Progenitor cell of endocrine pancreas (in vitro differentiated cells): ENCODE measurements around the gene OBSCN. TPM values are rescaled to one million over a fixed set of nuclear protein-coding genes. Genes with fewer than 3 reads are reported as not detected.

Source experiments
- DNase-seq: peaks from one replicate; pipeline ENCODE4 v3.0.0; 2021; ENCODE audit warnings: low spot score; ENCODE audit not compliant: unreplicated experiment
- H3K27ac Mint-ChIP-seq: 2 replicates; pipeline ENCODE4 v1.8.0; 2021; ENCODE audit warnings: mild to moderate bottlenecking, moderate library complexity, mixed read lengths
- H3K27me3 Mint-ChIP-seq: 2 replicates; pipeline ENCODE4 v1.8.0; 2021; ENCODE audit warnings: mixed read lengths
- H3K36me3 Mint-ChIP-seq: 2 replicates; pipeline ENCODE4 v1.8.0; 2022; ENCODE audit warnings: mixed read lengths; ENCODE audit not compliant: insufficient read depth
- H3K4me1 Mint-ChIP-seq: 2 replicates; pipeline ENCODE4 v1.8.0; 2021; ENCODE audit warnings: low read depth, mixed read lengths
- H3K4me3 Mint-ChIP-seq: 2 replicates; pipeline ENCODE4 v1.8.0; 2021; ENCODE audit warnings: low read depth, mild to moderate bottlenecking, moderate library complexity, mixed read lengths
- H3K9me3 Mint-ChIP-seq: 2 replicates; pipeline ENCODE4 v1.8.0; 2021; ENCODE audit warnings: low read depth, mixed read lengths
- total RNA-seq: library from RNA; stranded (reverse); gene quantifications from 2 replicates; pipeline ENCODE4 v1.2.1, GENCODE V29; 2021
- TF ChIP-seq, protein P1 (sequence below): fragments of 200-600 bp; sonication (generic); IDR thresholded peaks from one replicate; pipeline ENCODE4 v1.5.0; 2021; ENCODE audit warnings: antibody characterized with exemption, mild to moderate bottlenecking; ENCODE audit not compliant: unreplicated experiment

OBSCN gene
- total RNA-seq, 1 donor from 2014 or later = 57.5 TPM

DNA sequence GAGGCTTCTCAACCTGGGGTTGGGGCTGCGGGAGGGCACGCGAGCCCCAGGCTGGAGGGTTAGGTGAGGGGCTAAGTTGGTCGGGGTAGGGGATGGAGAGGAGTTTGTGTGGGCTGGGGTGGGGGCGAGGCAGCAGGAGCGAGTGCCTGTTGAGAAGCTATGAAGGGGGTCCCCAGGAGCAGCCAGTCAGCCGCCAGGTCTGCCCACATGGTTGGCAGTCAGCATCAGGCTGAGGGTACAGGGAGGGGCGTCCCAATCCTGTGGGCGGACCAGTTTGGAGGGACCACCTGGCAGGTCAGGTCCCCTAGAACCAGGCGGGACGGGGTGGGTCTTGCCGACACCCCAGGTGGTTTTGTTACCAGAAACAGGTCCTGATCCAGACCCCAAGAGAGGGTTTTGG lies 209.2 kb downstream of the OBSCN start:
- H3K4me3 Mint-ChIP-seq = peak overlapping the region; percentile 72
- no peak overlapping the region for H3K27ac Mint-ChIP-seq
- peaks cover 4% of the 10 kb centered on the region for H3K36me3 Mint-ChIP-seq
- peaks cover 41% of the 10 kb centered on the region for H3K4me1 Mint-ChIP-seq
- peaks cover 3% of the 10 kb centered on the region for H3K9me3 Mint-ChIP-seq
- DNase-seq = no peak
- TF ChIP-seq, protein P1, sequence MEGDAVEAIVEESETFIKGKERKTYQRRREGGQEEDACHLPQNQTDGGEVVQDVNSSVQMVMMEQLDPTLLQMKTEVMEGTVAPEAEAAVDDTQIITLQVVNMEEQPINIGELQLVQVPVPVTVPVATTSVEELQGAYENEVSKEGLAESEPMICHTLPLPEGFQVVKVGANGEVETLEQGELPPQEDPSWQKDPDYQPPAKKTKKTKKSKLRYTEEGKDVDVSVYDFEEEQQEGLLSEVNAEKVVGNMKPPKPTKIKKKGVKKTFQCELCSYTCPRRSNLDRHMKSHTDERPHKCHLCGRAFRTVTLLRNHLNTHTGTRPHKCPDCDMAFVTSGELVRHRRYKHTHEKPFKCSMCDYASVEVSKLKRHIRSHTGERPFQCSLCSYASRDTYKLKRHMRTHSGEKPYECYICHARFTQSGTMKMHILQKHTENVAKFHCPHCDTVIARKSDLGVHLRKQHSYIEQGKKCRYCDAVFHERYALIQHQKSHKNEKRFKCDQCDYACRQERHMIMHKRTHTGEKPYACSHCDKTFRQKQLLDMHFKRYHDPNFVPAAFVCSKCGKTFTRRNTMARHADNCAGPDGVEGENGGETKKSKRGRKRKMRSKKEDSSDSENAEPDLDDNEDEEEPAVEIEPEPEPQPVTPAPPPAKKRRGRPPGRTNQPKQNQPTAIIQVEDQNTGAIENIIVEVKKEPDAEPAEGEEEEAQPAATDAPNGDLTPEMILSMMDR = no peak
- H3K27me3 Mint-ChIP-seq = peaks cover 24% of the 10 kb centered on the region

DNA sequence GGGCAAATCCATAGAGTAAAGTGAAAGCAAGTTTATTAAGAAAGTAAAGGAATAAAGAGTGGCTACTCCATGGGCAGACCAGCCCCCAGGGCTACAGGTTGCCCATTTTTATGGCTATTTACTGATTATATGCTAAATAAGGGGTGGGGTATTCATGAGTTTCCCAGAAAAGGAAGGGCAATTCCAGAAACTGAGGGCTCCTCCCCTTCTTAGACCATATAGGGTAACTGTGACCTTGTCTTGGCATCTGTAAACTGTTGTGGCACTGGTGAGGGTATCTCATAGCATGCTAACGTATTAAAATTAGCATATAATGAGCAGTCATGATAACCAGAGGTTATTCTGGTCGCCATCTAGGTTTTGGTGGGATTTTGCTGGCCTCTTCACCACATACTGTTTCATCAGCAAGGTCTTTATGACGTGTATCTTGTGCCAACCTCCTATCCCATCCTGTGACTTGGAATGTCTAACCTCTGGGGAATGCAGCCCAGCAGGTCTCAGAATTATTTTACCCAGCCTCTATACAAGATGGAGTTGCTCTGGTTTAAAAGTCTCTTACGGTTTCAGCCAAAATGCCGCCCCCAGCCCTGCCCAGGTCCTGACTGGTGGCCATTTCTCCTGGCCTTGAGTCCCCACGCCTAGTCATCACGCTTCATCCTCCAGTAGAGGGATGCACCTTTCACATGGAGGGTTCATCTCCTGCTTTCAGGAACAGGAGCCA lies 209.8 kb downstream of the OBSCN start:
- peaks cover 3% of the 10 kb centered on the region for H3K9me3 Mint-ChIP-seq
- peaks cover 41% of the 10 kb centered on the region for H3K4me1 Mint-ChIP-seq
- TF ChIP-seq, protein P1 = no peak
- peaks cover 4% of the 10 kb centered on the region for H3K36me3 Mint-ChIP-seq
- H3K4me3 Mint-ChIP-seq = no peak overlapping the region
- H3K27ac Mint-ChIP-seq = peak overlapping the region; percentile 78
- H3K27me3 Mint-ChIP-seq = peaks cover 30% of the 10 kb centered on the region
- no peak for DNase-seq

DNA sequence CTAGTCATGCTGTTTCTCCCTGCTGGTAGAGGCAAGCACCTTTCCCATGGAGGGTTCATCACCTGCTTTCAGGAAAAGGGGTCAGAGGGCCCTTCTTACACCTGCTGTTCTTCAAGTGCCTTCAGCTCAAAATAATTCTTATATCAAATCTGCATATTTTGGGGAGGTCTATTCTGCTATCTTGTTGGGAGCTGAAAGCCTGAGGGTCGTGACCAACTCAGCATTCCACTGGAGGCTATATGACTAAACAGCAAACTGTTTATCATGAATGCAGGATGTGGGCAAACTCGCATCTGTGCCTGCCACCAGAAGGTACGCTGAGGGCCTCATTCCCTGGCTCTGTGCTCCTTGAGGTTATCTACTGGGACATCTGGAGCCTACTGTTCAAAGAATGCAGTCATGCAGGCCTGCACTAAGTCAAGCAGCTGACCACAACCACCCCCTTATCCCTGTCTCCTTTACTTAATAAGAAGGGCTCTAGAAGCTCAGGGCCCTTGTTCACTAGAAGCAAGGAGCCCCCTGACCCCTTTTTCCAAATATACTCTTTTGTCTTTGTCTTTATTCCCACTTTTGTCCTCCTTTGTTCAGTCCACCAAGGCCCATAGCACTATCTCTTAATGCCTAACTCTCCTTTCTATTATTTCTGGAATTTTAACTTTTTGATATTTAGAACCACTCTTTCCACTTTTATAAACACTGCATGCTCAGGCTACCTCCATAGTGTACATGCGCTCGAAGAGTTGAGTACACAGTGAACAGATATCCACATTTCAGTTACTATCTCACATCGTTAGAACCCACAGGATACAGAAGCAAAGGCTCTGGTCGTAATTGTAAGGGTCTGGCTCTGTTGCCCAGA lies 213.4 kb downstream of the OBSCN start:
- Mint-ChIP-seq H3K27ac (no peak overlapping the region), H3K4me1 (peaks cover 38% of the 10 kb centered on the region), H3K36me3 (peaks cover 2% of the 10 kb centered on the region), H3K27me3 (peaks cover 24% of the 10 kb centered on the region), H3K9me3 (peaks cover 3% of the 10 kb centered on the region), H3K4me3 (no peak overlapping the region)
- TF ChIP-seq, protein P1 = no peak
- no peak for DNase-seq

DNA sequence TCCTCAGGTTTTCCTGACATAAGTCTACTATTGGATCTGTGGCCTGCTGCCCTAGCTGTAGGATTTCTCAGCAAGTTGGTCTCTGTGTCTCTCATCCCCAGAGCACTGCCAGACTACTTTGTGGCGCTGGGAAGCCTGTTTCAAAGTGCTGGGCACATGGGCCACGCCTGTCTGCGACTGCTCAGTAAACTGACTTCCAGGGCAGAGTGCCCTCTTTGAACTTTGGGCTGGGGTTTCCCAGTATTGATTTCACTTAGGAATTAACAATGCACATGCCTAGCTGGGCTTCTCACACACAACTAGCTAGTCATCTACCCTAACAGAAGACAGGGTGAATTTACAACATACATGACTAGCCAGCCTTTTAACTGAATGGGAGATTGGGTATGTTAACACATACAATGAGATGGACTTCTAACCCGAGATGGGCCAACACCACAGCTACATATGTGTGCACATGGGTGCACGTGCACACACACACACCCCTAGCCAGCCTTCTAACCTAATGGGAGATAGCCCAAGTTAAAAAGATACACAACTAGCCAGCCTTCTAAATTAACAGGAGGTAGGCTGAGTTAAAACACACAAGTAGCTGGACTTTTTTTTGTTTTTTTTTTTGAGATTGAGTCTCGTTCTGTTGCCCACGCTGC lies 215.7 kb downstream of the OBSCN start:
- peaks cover 2% of the 10 kb centered on the region for H3K36me3 Mint-ChIP-seq
- peaks cover 44% of the 10 kb centered on the region for H3K4me1 Mint-ChIP-seq
- peaks cover 3% of the 10 kb centered on the region for H3K9me3 Mint-ChIP-seq
- H3K27me3 Mint-ChIP-seq = peaks cover 24% of the 10 kb centered on the region
- TF ChIP-seq, protein P1 = no peak
- no peak overlapping the region for H3K4me3 Mint-ChIP-seq
- H3K27ac Mint-ChIP-seq = no peak overlapping the region
- DNase-seq = no peak
